NB4 (cell line): ENCODE results near the gene PSMD2.

Experiments used
- POLR2A ChIP-seq: IDR thresholded peaks from 2 replicates; pipeline ENCODE4 v1.6.1; 2011; ENCODE audit warnings: mild to moderate bottlenecking; ENCODE audit not compliant: insufficient read length; ENCODE audit errors: extremely low read depth
- TF ChIP-seq, protein P1 (sequence below): IDR thresholded peaks from one replicate; pipeline ENCODE4 v1.5.1; 2012; ENCODE audit warnings: low read depth, low read length
- TF ChIP-seq, protein P2 (sequence below): IDR thresholded peaks from 2 replicates; pipeline ENCODE4 v1.6.1; 2011; ENCODE audit warnings: low read depth, low read length

DNA sequence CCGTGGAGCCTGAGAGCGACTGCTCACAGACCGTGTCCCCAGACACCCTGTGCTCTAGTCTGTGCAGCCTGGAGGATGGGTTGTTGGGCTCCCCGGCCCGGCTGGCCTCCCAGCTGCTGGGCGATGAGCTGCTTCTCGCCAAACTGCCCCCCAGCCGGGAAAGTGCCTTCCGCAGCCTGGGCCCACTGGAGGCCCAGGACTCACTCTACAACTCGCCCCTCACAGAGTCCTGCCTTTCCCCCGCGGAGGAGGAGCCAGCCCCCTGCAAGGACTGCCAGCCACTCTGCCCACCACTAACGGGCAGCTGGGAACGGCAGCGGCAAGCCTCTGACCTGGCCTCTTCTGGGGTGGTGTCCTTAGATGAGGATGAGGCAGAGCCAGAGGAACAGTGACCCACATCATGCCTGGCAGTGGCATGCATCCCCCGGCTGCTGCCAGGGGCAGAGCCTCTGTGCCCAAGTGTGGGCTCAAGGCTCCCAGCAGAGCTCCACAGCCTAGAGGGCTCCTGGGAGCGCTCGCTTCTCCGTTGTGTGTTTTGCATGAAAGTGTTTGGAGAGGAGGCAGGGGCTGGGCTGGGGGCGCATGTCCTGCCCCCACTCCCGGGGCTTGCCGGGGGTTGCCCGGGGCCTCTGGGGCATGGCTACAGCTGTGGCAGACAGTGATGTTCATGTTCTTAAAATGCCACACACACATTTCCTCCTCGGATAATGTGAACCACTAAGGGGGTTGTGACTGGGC is 45.7 kb downstream of the PSMD2 start:
- TF ChIP-seq, protein P1, sequence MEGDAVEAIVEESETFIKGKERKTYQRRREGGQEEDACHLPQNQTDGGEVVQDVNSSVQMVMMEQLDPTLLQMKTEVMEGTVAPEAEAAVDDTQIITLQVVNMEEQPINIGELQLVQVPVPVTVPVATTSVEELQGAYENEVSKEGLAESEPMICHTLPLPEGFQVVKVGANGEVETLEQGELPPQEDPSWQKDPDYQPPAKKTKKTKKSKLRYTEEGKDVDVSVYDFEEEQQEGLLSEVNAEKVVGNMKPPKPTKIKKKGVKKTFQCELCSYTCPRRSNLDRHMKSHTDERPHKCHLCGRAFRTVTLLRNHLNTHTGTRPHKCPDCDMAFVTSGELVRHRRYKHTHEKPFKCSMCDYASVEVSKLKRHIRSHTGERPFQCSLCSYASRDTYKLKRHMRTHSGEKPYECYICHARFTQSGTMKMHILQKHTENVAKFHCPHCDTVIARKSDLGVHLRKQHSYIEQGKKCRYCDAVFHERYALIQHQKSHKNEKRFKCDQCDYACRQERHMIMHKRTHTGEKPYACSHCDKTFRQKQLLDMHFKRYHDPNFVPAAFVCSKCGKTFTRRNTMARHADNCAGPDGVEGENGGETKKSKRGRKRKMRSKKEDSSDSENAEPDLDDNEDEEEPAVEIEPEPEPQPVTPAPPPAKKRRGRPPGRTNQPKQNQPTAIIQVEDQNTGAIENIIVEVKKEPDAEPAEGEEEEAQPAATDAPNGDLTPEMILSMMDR = no peak
- no peak for TF ChIP-seq POLR2A
- TF ChIP-seq, protein P2, sequence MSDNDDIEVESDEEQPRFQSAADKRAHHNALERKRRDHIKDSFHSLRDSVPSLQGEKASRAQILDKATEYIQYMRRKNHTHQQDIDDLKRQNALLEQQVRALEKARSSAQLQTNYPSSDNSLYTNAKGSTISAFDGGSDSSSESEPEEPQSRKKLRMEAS = no peak
